HepG2 (cell line): Measurements from ENCODE around the gene PDE9A. TPM values are rescaled to one million over a fixed set of nuclear protein-coding genes. Genes with fewer than 3 reads are reported as not detected.

Source experiments
- ATAC-seq: fragments of 200-7000 bp; cut with Tn5 transposase; 3 replicates; pipeline ENCODE4 v1.9.1; 2020; ENCODE audit warnings: mild to moderate bottlenecking, moderate library complexity
- BruUV-seq: library from RNA; stranded (reverse); fragments of 400-500 nt; replicated peaks from 2 replicates; lab custom pipeline; 2021; lab: Mats Ljungman, UMichigan
- CTCF ChIA-PET: fragments of 300-600 bp; formaldehyde crosslinking; extraction: SDS; loops from one replicate; lab custom pipeline; 2021; ENCODE audit warnings: low total read pairs, inconsistent platforms, low intra/inter-chr PET ratio; lab: Yijun Ruan, JAX
- POLR2A ChIA-PET: fragments of 350-600 bp; sonication (Branson Sonifier 250); formaldehyde crosslinking; loops from one replicate; lab custom pipeline; 2020; ENCODE audit warnings: antibody characterized with exemption, inconsistent platforms; lab: Yijun Ruan, JAX
- DNase-seq: peaks from one replicate; pipeline ENCODE4 v3.0.0-alpha.2; 2015; ENCODE audit warnings: low spot score
- FAIRE-seq: peaks from 3 replicates; lab custom pipeline; 2011; peaks lifted over from hg19 to GRCh38; lab: Jason Lieb, UNC
- H2AFZ ChIP-seq: one replicate; pipeline ENCODE4 v1.6.1; 2011; ENCODE audit warnings: low read length, inconsistent platforms
- H3K27ac ChIP-seq: fragments of 300-600 bp; 3 replicates; pipeline ENCODE4 v1.8.0; 2011; ENCODE audit warnings: mixed run types, mild to moderate bottlenecking, mixed read lengths, low read length, inconsistent platforms; ENCODE audit not compliant: insufficient read depth; ENCODE audit errors: extremely low read length
- H3K27me3 ChIP-seq, 2 experiments: fragments of 200-600 bp in 1 of 2; 2 replicates in 1 of 2; 3 replicates in 1 of 2; pipeline versions ENCODE4 v1.6.0 to v1.8.0; 2011; ENCODE audit warnings: low read length in 2 of 2, mild to moderate bottlenecking in 2 of 2, moderate library complexity in 2 of 2, inconsistent platforms in 1 of 2; ENCODE audit not compliant: insufficient read depth in 2 of 2, control insufficient read depth in 1 of 2
- H3K36me3 ChIP-seq, 2 experiments: fragments of 200-600 bp in 1 of 2; replicated peaks in 1 of 2; 2 replicates in 1 of 2; 3 replicates in 1 of 2; pipeline versions ENCODE4 v1.5.1 to v1.8.0; 2011; ENCODE audit warnings: low read length in 2 of 2, inconsistent platforms in 1 of 2; ENCODE audit not compliant: insufficient read depth in 2 of 2, control insufficient read depth in 1 of 2
- H3K4me1 ChIP-seq: 2 replicates; pipeline ENCODE4 v1.5.1; 2012; ENCODE audit warnings: low read length, inconsistent platforms; ENCODE audit not compliant: insufficient read depth
- H3K4me2 ChIP-seq: 2 replicates; pipeline ENCODE4 v1.6.0; 2011; ENCODE audit warnings: low read depth, low read length, inconsistent platforms
- H3K4me3 ChIP-seq, 3 experiments: fragments of 200-600 bp in 1 of 3; sonication (generic), shearing (Covaris generic) in 1 of 3; replicated peaks in 1 of 3; 2 replicates each; pipeline ENCODE4 v1.5.1; 2011 to 2016; ENCODE audit warnings: low read length in 3 of 3, inconsistent platforms in 2 of 3, low read depth in 2 of 3, mild to moderate bottlenecking in 2 of 3, control low read depth in 1 of 3, mixed read lengths in 1 of 3; ENCODE audit not compliant: insufficient read depth in 1 of 3
- H3K79me2 ChIP-seq: one replicate; pipeline ENCODE4 v1.6.1; 2011; ENCODE audit warnings: low read length, inconsistent platforms; ENCODE audit not compliant: insufficient read depth
- H3K9ac ChIP-seq: 2 replicates; pipeline ENCODE4 v1.6.0; 2011; ENCODE audit warnings: mild to moderate bottlenecking, low read depth, low read length, inconsistent platforms; ENCODE audit not compliant: insufficient read depth
- H3K9me3 ChIP-seq: 2 replicates; pipeline ENCODE4 v1.5.1; 2012; ENCODE audit warnings: mild to moderate bottlenecking, low read length
- H4K20me1 ChIP-seq: 2 replicates; pipeline ENCODE4 v1.6.0; 2011; ENCODE audit warnings: inconsistent platforms, mild to moderate bottlenecking, low read length, moderate library complexity; ENCODE audit not compliant: insufficient read depth
- ATF7 ChIP-seq, 2 experiments: fragments of 450-650 bp in 1 of 2; sonication (generic) in 1 of 2; formaldehyde crosslinking in 1 of 2; IDR thresholded peaks; 2 replicates each; pipeline versions ENCODE4 v1.4.0 to v1.6.1; 2016 to 2020; ENCODE audit warnings: antibody characterized with exemption in 1 of 2, mild to moderate bottlenecking in 1 of 2, missing genetic modification reagents in 1 of 2
- FOXK2 ChIP-seq: fragments of 450-650 bp; IDR thresholded peaks from 2 replicates; pipeline ENCODE4 v1.6.1; 2016
- FOXP1 ChIP-seq, 2 experiments: fragments of 450-650 bp in 1 of 2; IDR thresholded peaks; 2 replicates each; pipeline ENCODE4 v1.6.1; 2017 to 2018; ENCODE audit warnings: antibody characterized with exemption in 1 of 2
- MAFK ChIP-seq, 2 experiments: IDR thresholded peaks in 1 of 2; conservative IDR thresholded peaks in 1 of 2; 2 replicates each; pipeline ENCODE4 v1.6.1; 2011; ENCODE audit warnings: improper control_type of control experiment in 2 of 2, low read length in 2 of 2
- NBN ChIP-seq: fragments of 450-650 bp; conservative IDR thresholded peaks from 2 replicates; pipeline ENCODE4 v1.6.1; 2017
- SAFB2 ChIP-seq: sonication (generic); formaldehyde crosslinking; IDR thresholded peaks from 2 replicates; pipeline ENCODE4 v1.5.1; 2020; ENCODE audit warnings: missing genetic modification reagents, low read depth, mild to moderate bottlenecking, borderline replicate concordance
- SMARCE1 ChIP-seq: fragments of 450-650 bp; IDR thresholded peaks from 2 replicates; pipeline ENCODE4 v1.6.1; 2017; ENCODE audit warnings: borderline replicate concordance
- TAF15 ChIP-seq: fragments of 200-400 bp; formaldehyde crosslinking; IDR thresholded peaks from one replicate; pipeline ENCODE4 v1.6.1; 2018; ENCODE audit warnings: mild to moderate bottlenecking, low read depth, low read length; ENCODE audit not compliant: poor library complexity, severe bottlenecking
- ZFP62 ChIP-seq: sonication (generic); formaldehyde crosslinking; IDR thresholded peaks from 2 replicates; pipeline ENCODE4 v1.4.0; 2020; ENCODE audit warnings: missing genetic modification reagents
- ZMYM3 ChIP-seq: sonication (generic); formaldehyde crosslinking; IDR thresholded peaks from 2 replicates; pipeline ENCODE4 v1.5.1; 2020; ENCODE audit warnings: mild to moderate bottlenecking, missing genetic modification reagents
- ZNF232 ChIP-seq: sonication (generic); formaldehyde crosslinking; IDR thresholded peaks from 2 replicates; pipeline ENCODE4 v1.4.0; 2020; ENCODE audit warnings: missing genetic modification reagents, borderline replicate concordance
- ZNF556 ChIP-seq: sonication (generic); formaldehyde crosslinking; IDR thresholded peaks from 2 replicates; pipeline ENCODE4 v1.4.0; 2020; ENCODE audit warnings: mild to moderate bottlenecking, missing genetic modification reagents, borderline replicate concordance
- ZSCAN31 ChIP-seq: sonication (generic); formaldehyde crosslinking; IDR thresholded peaks from 2 replicates; pipeline ENCODE4 v1.5.0; 2020; ENCODE audit warnings: low read depth, mild to moderate bottlenecking, missing genetic modification reagents
- WGBS: methylation state at CpG from one replicate; pipeline ENCODE4 v1.1.6; 2017; ENCODE audit warnings: low lambda C conversion rate; 5-methylcytosine and 5-hydroxymethylcytosine counted together
- in situ Hi-C: cut with HindIII; loops from 2 replicates; pipeline ENCODE4 v1.10.0; 2017; ENCODE audit warnings: low pct_unique_long_range_greater_than_20kb; ENCODE audit not compliant: extremely low pct_ligation_motif_present
- intact Hi-C: fragments of 100-400 bp; cut with micrococcal nuclease; formaldehyde crosslinking; loops from one replicate; pipeline ENCODE4 v1.10.0; 2022; ENCODE audit not compliant: unreplicated experiment
- polyA plus RNA-seq, 8 experiments: library from polyadenylated mRNA; depleted of rRNA in 3 of 8; stranded (reverse) in 7 of 8; unstranded in 1 of 8; fragments of >200 nt; fragmentation: Illumina TruSeq in 4 of 8; extraction: Trizol in 4 of 8; gene quantifications; 2 replicates each; pipeline versions ENCODE4 v1.2.1 to v1.2.3, GENCODE V29; 2011 to 2016; ENCODE audit warnings: low read depth in 4 of 8, missing spikeins in 1 of 8, mixed read lengths in 1 of 8; ENCODE audit not compliant: insufficient read depth in 1 of 8
- total RNA-seq, 5 experiments: library from RNA; depleted of rRNA; stranded (reverse); fragments of >200 nt; fragmentation: Illumina TruSeq; extraction: Trizol; gene quantifications; 2 replicates each; pipeline ENCODE4 v1.2.3, GENCODE V29; 2016; ENCODE audit warnings: low read depth in 1 of 5
- TF ChIP-seq, protein P1 (sequence below): sonication (generic); formaldehyde crosslinking; conservative IDR thresholded peaks from 2 replicates; pipeline ENCODE4 v1.8.1; 2023; ENCODE audit warnings: missing genetic modification reagents
- TF ChIP-seq, protein P2 (sequence below): sonication (generic); formaldehyde crosslinking; IDR thresholded peaks from 2 replicates; pipeline ENCODE4 v1.9.0; 2021; ENCODE audit warnings: missing genetic modification reagents, borderline replicate concordance
- TF ChIP-seq, protein P3 (sequence below): sonication (generic); formaldehyde crosslinking; IDR thresholded peaks from 2 replicates; pipeline ENCODE4 v1.9.0; 2021; ENCODE audit warnings: mild to moderate bottlenecking, missing genetic modification reagents

PDE9A gene
- total and polyA plus RNA-seq, 2 of the 13 experiments (the other 11 are each of a cell fraction or from before 2014, with no cell fraction given): 4.6 to 19.7 TPM

DNA sequence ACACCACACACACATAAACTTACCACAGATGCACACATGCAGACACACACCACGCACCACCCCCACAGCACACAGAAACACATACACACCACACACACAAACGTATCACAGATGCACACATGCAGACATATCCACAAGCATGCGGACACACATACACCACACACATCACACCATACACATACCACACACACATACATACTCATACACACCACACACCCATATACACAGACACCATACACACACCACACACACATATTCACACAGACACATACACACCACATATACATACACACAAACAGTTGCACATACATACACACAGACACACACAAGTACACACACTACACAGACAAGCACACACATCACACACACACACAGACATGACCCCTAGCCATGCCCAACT lies 37.5 kb upstream of the PDE9A start:
- FAIRE-seq: peak; percentile 57
- ChIA-PET POLR2A (no interaction called here), CTCF (no interaction called here)
- Histone ChIP-seq H3K9ac (no peak overlapping the region), H3K79me2 (no peaks in the 10 kb centered on the region), H2AFZ (no peak overlapping the region), H3K27ac (no peak overlapping the region), H3K4me3 (no peak overlapping the region; a peak in 1 of 6 replicates), H3K4me1 (peaks cover 37% of the 10 kb centered on the region), H3K27me3 (peaks cover 2 to 36% of the 10 kb centered on the region in 2 experiments; a peak in 4 of 5 replicates), H4K20me1 (no peaks in the 10 kb centered on the region), H3K4me2 (peak overlapping the region; percentile 47; the same call in 1 of the 2 replicates), H3K36me3 (no peaks in the 10 kb centered on the region), H3K9me3 (no peaks in the 10 kb centered on the region)
- ATAC-seq: no peak
- no TSS peak for BruUV-seq
- intact Hi-C loops: no loop called here
- DNase-seq: no peak
- 31% methylated on average over 3 of the region's 3 CpGs for WGBS
- in situ Hi-C loops: no loop called here
- TF ChIP-seq ZFP62 (no peak), ZSCAN31 (no peak), ZMYM3 (CRISPR knock-in tag) (no peak), TAF15 (no peak), ZNF232 (CRISPR knock-in tag) (no peak), FOXP1 (IDR thresholded peaks at IDR 0.05) (peak; percentile 49; the same call in 1 of the 2 replicates), FOXP1 (CRISPR knock-in tag; IDR thresholded peaks at IDR 0.05) (no peak), NBN (peak; percentile 93; the same call in 1 of the 2 replicates), ATF7 (IDR thresholded peaks at IDR 0.05) (0 out of 2 replicates have a peak, but pooled peaks have one; percentile 11), ATF7 (CRISPR knock-in tag; IDR thresholded peaks at IDR 0.05) (no peak), MAFK (conservative IDR thresholded peaks at IDR 0.05 in 1 of 2, IDR thresholded peaks at IDR 0.05 in 1 of 2; ENCODE audit: low read length in 2 of 2) (no peak), SAFB2 (CRISPR knock-in tag) (no peak), ZNF556 (CRISPR knock-in tag) (no peak), FOXK2 (peak; percentile 37; the same call in 1 of the 2 replicates), SMARCE1 (no peak)
- TF ChIP-seq, protein P1, sequence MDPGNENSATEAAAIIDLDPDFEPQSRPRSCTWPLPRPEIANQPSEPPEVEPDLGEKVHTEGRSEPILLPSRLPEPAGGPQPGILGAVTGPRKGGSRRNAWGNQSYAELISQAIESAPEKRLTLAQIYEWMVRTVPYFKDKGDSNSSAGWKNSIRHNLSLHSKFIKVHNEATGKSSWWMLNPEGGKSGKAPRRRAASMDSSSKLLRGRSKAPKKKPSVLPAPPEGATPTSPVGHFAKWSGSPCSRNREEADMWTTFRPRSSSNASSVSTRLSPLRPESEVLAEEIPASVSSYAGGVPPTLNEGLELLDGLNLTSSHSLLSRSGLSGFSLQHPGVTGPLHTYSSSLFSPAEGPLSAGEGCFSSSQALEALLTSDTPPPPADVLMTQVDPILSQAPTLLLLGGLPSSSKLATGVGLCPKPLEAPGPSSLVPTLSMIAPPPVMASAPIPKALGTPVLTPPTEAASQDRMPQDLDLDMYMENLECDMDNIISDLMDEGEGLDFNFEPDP (CRISPR knock-in tag): no peak
- TF ChIP-seq, protein P2, sequence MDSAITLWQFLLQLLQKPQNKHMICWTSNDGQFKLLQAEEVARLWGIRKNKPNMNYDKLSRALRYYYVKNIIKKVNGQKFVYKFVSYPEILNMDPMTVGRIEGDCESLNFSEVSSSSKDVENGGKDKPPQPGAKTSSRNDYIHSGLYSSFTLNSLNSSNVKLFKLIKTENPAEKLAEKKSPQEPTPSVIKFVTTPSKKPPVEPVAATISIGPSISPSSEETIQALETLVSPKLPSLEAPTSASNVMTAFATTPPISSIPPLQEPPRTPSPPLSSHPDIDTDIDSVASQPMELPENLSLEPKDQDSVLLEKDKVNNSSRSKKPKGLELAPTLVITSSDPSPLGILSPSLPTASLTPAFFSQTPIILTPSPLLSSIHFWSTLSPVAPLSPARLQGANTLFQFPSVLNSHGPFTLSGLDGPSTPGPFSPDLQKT (CRISPR knock-in tag): no peak
- TF ChIP-seq, protein P3, sequence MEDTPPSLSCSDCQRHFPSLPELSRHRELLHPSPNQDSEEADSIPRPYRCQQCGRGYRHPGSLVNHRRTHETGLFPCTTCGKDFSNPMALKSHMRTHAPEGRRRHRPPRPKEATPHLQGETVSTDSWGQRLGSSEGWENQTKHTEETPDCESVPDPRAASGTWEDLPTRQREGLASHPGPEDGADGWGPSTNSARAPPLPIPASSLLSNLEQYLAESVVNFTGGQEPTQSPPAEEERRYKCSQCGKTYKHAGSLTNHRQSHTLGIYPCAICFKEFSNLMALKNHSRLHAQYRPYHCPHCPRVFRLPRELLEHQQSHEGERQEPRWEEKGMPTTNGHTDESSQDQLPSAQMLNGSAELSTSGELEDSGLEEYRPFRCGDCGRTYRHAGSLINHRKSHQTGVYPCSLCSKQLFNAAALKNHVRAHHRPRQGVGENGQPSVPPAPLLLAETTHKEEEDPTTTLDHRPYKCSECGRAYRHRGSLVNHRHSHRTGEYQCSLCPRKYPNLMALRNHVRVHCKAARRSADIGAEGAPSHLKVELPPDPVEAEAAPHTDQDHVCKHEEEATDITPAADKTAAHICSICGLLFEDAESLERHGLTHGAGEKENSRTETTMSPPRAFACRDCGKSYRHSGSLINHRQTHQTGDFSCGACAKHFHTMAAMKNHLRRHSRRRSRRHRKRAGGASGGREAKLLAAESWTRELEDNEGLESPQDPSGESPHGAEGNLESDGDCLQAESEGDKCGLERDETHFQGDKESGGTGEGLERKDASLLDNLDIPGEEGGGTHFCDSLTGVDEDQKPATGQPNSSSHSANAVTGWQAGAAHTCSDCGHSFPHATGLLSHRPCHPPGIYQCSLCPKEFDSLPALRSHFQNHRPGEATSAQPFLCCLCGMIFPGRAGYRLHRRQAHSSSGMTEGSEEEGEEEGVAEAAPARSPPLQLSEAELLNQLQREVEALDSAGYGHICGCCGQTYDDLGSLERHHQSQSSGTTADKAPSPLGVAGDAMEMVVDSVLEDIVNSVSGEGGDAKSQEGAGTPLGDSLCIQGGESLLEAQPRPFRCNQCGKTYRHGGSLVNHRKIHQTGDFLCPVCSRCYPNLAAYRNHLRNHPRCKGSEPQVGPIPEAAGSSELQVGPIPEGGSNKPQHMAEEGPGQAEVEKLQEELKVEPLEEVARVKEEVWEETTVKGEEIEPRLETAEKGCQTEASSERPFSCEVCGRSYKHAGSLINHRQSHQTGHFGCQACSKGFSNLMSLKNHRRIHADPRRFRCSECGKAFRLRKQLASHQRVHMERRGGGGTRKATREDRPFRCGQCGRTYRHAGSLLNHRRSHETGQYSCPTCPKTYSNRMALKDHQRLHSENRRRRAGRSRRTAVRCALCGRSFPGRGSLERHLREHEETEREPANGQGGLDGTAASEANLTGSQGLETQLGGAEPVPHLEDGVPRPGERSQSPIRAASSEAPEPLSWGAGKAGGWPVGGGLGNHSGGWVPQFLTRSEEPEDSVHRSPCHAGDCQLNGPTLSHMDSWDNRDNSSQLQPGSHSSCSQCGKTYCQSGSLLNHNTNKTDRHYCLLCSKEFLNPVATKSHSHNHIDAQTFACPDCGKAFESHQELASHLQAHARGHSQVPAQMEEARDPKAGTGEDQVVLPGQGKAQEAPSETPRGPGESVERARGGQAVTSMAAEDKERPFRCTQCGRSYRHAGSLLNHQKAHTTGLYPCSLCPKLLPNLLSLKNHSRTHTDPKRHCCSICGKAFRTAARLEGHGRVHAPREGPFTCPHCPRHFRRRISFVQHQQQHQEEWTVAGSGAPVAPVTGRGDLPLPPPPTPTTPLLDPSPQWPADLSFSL: peak; percentile 91
